ENCODE measurements around the gene KRTAP5-9. TPM values are rescaled to one million over a fixed set of nuclear protein-coding genes. Genes with fewer than 3 reads are reported as not detected.
"Not testable (repeated sequence)": the region's sequence is repeated elsewhere in the genome, so short reads cannot be mapped to it uniquely, and the experiment has no call there.

KRTAP5-9 gene
- total RNA-seq, 4 donors from 2014 or later = not detected

DNA sequence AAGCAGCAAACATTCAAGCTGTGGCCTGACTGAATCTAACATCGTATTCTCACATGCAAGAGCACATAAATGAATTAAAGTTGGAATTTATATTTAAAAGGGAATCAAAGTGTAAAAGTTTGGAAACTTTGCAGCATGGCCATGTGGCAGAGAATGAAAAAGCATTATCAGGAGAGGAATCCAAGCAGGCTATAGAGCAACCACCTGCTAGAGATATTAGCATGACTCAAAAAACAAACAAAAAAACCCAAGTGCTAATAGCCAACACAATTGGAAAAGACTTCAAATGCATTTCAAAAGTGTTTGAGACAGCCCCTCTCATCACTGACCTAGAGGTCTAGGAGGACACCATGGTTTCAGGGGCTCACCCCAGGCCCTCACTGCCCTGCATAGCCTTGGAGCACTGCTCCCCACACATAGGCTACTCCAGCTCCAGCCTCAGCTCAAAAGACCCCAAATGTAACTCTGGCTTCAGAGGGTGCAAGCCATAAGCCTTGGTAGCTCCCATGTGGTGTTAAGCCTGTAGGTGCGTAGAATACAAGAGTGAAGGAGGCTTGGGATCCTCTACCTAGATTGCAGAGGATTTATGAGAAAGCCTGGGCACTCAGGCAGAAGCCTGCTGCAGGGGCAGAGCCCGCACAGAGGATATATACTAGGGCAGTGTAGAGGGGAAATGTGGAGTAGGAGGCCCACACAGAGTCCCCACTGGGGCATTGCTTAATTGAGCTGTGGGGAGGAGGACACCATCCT is 22.9 kb upstream of the KRTAP5-9 start:
- Histone ChIP-seq H3K4me3 (no peak overlapping the region), H3K9me3 (peaks cover 0 to 7% (median 0%) of the 10 kb centered on the region in 4 donors), H3K4me1 (no peaks in the 10 kb centered on the region), H3K36me3 (no peaks in the 10 kb centered on the region), H3K27me3 (no peaks in the 10 kb centered on the region), H3K27ac (replicated peaks in 1 of 4) (no peak overlapping the region)
- DNase-seq (ENCODE audit: extremely low spot score) = no peak
- no peak for TF ChIP-seq POLR2AphosphoS5 (IDR thresholded peaks at IDR 0.05)
- TF ChIP-seq POLR2A (IDR thresholded peaks at IDR 0.05; ENCODE audit: low read depth) = no peak
- TF ChIP-seq, protein P1, sequence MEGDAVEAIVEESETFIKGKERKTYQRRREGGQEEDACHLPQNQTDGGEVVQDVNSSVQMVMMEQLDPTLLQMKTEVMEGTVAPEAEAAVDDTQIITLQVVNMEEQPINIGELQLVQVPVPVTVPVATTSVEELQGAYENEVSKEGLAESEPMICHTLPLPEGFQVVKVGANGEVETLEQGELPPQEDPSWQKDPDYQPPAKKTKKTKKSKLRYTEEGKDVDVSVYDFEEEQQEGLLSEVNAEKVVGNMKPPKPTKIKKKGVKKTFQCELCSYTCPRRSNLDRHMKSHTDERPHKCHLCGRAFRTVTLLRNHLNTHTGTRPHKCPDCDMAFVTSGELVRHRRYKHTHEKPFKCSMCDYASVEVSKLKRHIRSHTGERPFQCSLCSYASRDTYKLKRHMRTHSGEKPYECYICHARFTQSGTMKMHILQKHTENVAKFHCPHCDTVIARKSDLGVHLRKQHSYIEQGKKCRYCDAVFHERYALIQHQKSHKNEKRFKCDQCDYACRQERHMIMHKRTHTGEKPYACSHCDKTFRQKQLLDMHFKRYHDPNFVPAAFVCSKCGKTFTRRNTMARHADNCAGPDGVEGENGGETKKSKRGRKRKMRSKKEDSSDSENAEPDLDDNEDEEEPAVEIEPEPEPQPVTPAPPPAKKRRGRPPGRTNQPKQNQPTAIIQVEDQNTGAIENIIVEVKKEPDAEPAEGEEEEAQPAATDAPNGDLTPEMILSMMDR (IDR thresholded peaks at IDR 0.05) = no peak
- no peak for TF ChIP-seq EP300 (IDR thresholded peaks at IDR 0.05)
- intact Hi-C loops (cut with DNase I) = no loop called here
- 52% methylated on average over 3 of the region's 3 CpGs for WGBS

DNA sequence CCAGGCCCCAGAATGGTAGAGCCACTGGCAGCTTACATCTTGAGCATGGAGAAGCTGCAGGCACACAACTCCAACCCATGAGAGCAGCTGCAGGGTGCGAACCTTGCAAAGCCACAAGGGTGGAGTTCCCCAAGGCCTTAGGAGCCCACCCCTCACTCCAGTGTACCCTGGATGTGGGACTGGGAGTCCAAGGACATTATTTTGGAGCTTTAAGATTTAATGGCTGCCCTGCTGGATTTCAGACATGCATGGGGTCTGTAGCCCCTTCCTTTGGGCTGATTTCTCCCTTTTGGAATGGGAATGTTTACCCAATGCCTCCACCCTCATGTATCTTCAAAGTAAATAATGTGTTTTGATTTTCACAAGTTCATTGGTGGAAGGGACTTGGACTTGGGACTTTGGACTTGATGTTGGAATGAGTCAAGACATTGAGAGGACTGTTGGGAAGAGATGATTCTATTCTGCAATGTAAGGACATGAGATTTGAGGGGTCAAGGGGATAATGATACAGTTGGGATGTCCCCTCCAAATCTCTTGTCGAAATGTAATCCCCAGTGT is 22.2 kb upstream of the KRTAP5-9 start:
- intact Hi-C loops (cut with DNase I) = no loop called here
- WGBS = 71% methylated on average over 2 of the region's 2 CpGs
- TF ChIP-seq POLR2AphosphoS5 (IDR thresholded peaks at IDR 0.05) (no peak), POLR2A (IDR thresholded peaks at IDR 0.05; ENCODE audit: low read depth) (no peak)
- TF ChIP-seq, protein P1 (IDR thresholded peaks at IDR 0.05) = no peak
- no peaks in the 10 kb centered on the region for H3K36me3 ChIP-seq
- H3K9me3 ChIP-seq = peaks cover 0 to 7% (median 0%) of the 10 kb centered on the region in 4 donors
- no peak overlapping the region for H3K4me3 ChIP-seq
- no peak for DNase-seq (ENCODE audit: extremely low spot score)
- no peaks in the 10 kb centered on the region for H3K27me3 ChIP-seq
- H3K27ac ChIP-seq (replicated peaks in 1 of 4) = no peak overlapping the region
- H3K4me1 ChIP-seq = no peaks in the 10 kb centered on the region

DNA sequence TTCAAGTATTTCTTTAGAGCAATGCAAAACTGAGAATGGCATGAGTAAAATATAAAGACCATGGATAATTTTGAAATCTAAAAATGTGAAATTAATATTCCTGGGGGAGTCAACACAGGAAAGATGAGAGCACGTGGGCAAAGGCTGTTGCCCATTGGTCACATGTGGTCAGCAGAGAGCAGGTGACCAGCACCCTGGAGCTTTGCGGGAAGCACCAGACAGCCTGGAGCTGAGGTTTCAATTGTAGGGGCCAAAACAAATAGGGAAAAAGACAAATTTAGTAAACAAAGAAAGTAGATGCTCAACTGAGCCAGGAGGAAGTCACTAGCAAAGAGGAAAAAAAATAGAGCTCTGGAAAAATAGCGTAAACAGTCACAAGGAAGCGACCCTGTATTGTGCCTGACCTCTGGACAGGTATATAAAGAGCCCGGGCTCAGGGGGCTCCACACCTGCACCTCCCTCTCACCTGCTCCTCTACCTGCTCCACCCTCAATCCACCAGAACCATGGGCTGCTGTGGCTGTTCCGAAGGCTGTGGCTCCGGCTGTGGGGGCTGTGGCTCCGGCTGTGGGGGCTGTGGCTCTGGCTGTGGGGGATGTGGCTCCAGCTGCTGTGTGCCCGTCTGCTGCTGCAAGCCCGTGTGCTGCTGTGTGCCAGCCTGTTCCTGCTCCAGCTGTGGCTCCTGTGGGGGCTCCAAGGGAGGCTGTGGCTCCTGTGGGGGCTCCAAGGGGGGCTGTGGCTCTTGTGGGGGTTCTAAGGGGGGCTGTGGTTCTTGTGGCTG is 21.2 kb upstream of the KRTAP5-9 start, which contains the start of gene KRTAP5-7:
KRTAP5-7 (plus strand) TSS at position 472 of the 780 bp plus-strand sequence; CDS start at position 506, 34 bp downstream.
- H3K36me3 ChIP-seq; H3K27me3 ChIP-seq; intact Hi-C loops (cut with DNase I); H3K27ac ChIP-seq (replicated peaks in 1 of 4); H3K4me3 ChIP-seq; DNase-seq (ENCODE audit: extremely low spot score); H3K4me1 ChIP-seq; H3K9me3 ChIP-seq: not testable (repeated sequence)
- WGBS = 48% methylated on average over 5 of the region's 10 CpGs

DNA sequence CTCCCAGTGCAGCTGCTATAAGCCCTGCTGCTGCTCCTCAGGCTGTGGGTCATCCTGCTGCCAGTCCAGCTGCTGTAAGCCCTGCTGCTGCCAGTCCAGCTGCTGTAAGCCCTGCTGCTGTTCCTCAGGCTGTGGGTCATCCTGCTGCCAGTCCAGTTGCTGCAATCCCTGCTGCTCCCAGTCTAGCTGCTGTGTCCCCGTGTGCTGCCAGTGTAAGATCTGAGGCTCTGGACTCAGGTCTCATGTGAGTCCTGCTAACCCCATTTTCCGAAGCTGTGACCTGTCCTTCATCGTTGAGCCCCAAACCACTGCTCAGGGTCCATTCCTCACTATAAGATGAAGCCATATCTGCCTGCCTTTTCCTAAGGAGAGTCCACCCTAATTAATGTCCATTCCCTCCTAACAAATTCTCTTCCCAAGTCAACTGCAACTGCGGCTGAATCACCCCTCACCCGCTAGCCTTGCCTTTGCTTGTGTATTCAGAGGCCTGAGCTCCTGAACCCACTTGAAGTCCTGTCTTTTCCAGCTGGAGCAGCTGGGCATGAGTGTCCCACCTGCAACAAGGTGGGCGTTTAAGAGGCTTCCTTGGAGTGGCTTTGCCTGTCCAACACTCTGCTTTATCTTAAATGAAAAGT is 20.5 kb upstream of the KRTAP5-9 start:
- Histone ChIP-seq H3K27me3 (no peaks in the 10 kb centered on the region), H3K4me1 (no peaks in the 10 kb centered on the region), H3K27ac (replicated peaks in 1 of 4) (no peak overlapping the region), H3K4me3 (no peak overlapping the region), H3K36me3 (no peaks in the 10 kb centered on the region), H3K9me3 (peaks cover 0 to 7% (median 0%) of the 10 kb centered on the region in 4 donors)
- WGBS = 92% methylated on average over 5 of the region's 6 CpGs
- DNase-seq (ENCODE audit: extremely low spot score) = no peak
- TF ChIP-seq EP300 (IDR thresholded peaks at IDR 0.05) (no peak), POLR2AphosphoS5 (IDR thresholded peaks at IDR 0.05) (no peak), POLR2A (IDR thresholded peaks at IDR 0.05; ENCODE audit: low read depth) (no peak)
- TF ChIP-seq, protein P1 (IDR thresholded peaks at IDR 0.05) = no peak
- intact Hi-C loops (cut with DNase I) = no loop called here

DNA sequence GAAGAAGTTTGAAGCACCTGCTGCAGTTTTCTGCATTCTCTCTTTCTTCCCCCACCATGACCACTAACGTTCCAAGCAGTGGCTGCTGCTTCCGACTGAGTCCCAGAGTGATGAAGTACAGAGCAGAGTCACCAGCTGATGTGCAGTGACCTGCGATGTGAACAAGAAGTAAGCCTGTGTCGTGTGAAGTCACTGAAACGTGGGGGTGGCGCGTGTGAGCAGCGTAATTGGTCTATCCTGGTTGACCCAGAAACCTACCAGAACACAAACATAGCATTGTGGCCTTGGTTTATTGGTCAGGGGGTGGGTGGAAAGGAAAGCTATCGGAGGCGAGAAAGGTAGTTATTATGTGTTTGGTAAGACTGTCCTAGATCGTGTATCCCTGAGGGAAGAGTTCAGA is 17.6 kb upstream of the KRTAP5-9 start:
- H3K27ac ChIP-seq (replicated peaks in 1 of 4) = no peak overlapping the region
- WGBS = 88% methylated on average over 11 of the region's 11 CpGs
- DNase-seq (ENCODE audit: extremely low spot score) = no peak
- intact Hi-C loops (cut with DNase I) = no loop called here
- H3K4me1 ChIP-seq = no peaks in the 10 kb centered on the region
- H3K9me3 ChIP-seq = peaks cover 0 to 3% (median 0%) of the 10 kb centered on the region in 4 donors
- H3K27me3 ChIP-seq = no peaks in the 10 kb centered on the region
- no peak for TF ChIP-seq POLR2A (IDR thresholded peaks at IDR 0.05; ENCODE audit: low read depth)
- TF ChIP-seq EP300 (IDR thresholded peaks at IDR 0.05) = no peak
- TF ChIP-seq, protein P1 (IDR thresholded peaks at IDR 0.05) = no peak
- no peak for TF ChIP-seq POLR2AphosphoS5 (IDR thresholded peaks at IDR 0.05)
- no peaks in the 10 kb centered on the region for H3K36me3 ChIP-seq
- no peak overlapping the region for H3K4me3 ChIP-seq
